GM19240 (cell line): ENCODE results near the gene STARD5.
"Not testable (repeated sequence)": the region's sequence is repeated elsewhere in the genome, so short reads cannot be mapped to it uniquely, and the experiment has no call there.

Source experiments
- DNase-seq: peaks from one replicate; pipeline ENCODE4 v3.0.0; 2011; ENCODE audit warnings: low spot score; ENCODE audit not compliant: insufficient read length

Gene STARD5

GRCh38 chr15:81337713-81338157 lies 13.8 kb upstream of the STARD5 start:
- DNase-seq, result no peak

GRCh38 chr15:81337241-81337640 lies 13.3 kb upstream of the STARD5 start:
- DNase-seq, result no peak

- DNase-seq, result no peak
These were observed 12.6 kb upstream of the STARD5 start for GRCh38 chr15:81336568-81336967.

- DNase-seq, result no peak
These were observed 11.7 kb upstream of the STARD5 start for GRCh38 chr15:81335631-81336030.

GRCh38 chr15:81334768-81335435 lies 11.0 kb upstream of the STARD5 start:
- no peak for DNase-seq

- DNase-seq, result no peak
These were observed 9.4 kb upstream of the STARD5 start for GRCh38 chr15:81333363-81333762.

GRCh38 chr15:81332326-81332725 lies 8.4 kb upstream of the STARD5 start:
- DNase-seq, result no peak

- no peak for DNase-seq
These were observed 7.7 kb upstream of the STARD5 start for GRCh38 chr15:81331600-81331999.

- DNase-seq, result not testable (repeated sequence)
These were observed 7.2 kb upstream of the STARD5 start for GRCh38 chr15:81331141-81331540.

- no peak for DNase-seq
These were observed 6.6 kb upstream of the STARD5 start for GRCh38 chr15:81330366-81331090.

- no peak for DNase-seq
These were observed 5.5 kb upstream of the STARD5 start for GRCh38 chr15:81329446-81329845.

GRCh38 chr15:81327516-81327915 lies 3.6 kb upstream of the STARD5 start:
- DNase-seq, result no peak

- DNase-seq, result no peak
These were observed 2.7 kb upstream of the STARD5 start for GRCh38 chr15:81326466-81327212.

- no peak for DNase-seq
These were observed 390 bp downstream of the STARD5 start for GRCh38 chr15:81323559-81323943.

- DNase-seq, result no peak
These were observed 1.2 kb downstream of the STARD5 start for GRCh38 chr15:81322676-81323253.

- no peak for DNase-seq
These were observed 2.3 kb downstream of the STARD5 start for GRCh38 chr15:81321667-81322066.

- DNase-seq, result no peak
These were observed 6.3 kb downstream of the STARD5 start for GRCh38 chr15:81317642-81318017.

- DNase-seq, result no peak
These were observed 7.7 kb downstream of the STARD5 start for GRCh38 chr15:81316267-81316666.

- no peak for DNase-seq
These were observed 8.3 kb downstream of the STARD5 start for GRCh38 chr15:81315452-81316175.

GRCh38 chr15:81314378-81314777 lies 9.6 kb downstream of the STARD5 start:
- DNase-seq, result no peak

- DNase-seq, result no peak
These were observed 10.3 kb downstream of the STARD5 start for GRCh38 chr15:81313686-81314085.
